A549 (cell line): ENCODE data around the gene SPECC1. TPM values are rescaled to one million over a fixed set of nuclear protein-coding genes. Genes with fewer than 3 reads are reported as not detected.

ENCODE experiments used
- ATAC-seq, 2 experiments: fragments of 200-7000 bp in 1 of 2; fragments of >200 bp in 1 of 2; cut with Nextera tagmentation in 1 of 2; cut with Tn5 transposase in 1 of 2; 3 replicates each; pipeline versions ENCODE4 v1.8.0 to v1.9.1; 2018 to 2020; ENCODE audit warnings: mild to moderate bottlenecking in 1 of 2, moderate library complexity in 1 of 2
- CTCF ChIA-PET: fragments of 300-600 bp; sonication (Branson Sonifier 250); formaldehyde crosslinking; extraction: SDS; loops from one replicate; lab custom pipeline; 2021; ENCODE audit warnings: antibody characterized with exemption, inconsistent platforms; lab: Yijun Ruan, JAX
- POLR2A ChIA-PET: fragments of 350-600 bp; formaldehyde crosslinking; extraction: SDS; loops from one replicate; lab custom pipeline; 2021; ENCODE audit warnings: antibody characterized with exemption, inconsistent platforms; lab: Yijun Ruan, JAX
- DNase-seq, 2 experiments: peaks; one replicate each; pipeline versions ENCODE4 v3.0.0 to v3.0.0-alpha.2; 2011 to 2016; ENCODE audit warnings: low read depth in 1 of 2, low spot score in 1 of 2
- FAIRE-seq: peaks from 2 replicates; lab custom pipeline; 2011; peaks lifted over from hg19 to GRCh38; lab: Jason Lieb, UNC
- H3K27ac ChIP-seq, 2 experiments: fragments of >200 bp; sonication (Bioruptor Twin); formaldehyde crosslinking; 3 replicates each; pipeline ENCODE4 v1.5.1; 2016 to 2017
- H3K4me1 ChIP-seq: fragments of >200 bp; sonication (Bioruptor Twin); formaldehyde crosslinking; 3 replicates; pipeline ENCODE4 v1.6.1; 2016
- H3K4me2 ChIP-seq: fragments of >200 bp; sonication (Bioruptor Twin); formaldehyde crosslinking; 3 replicates; pipeline ENCODE4 v1.6.1; 2016
- H3K4me3 ChIP-seq: fragments of >200 bp; sonication (Bioruptor Twin); formaldehyde crosslinking; 3 replicates; pipeline ENCODE4 v1.5.1; 2016
- H3K9me3 ChIP-seq: fragments of >200 bp; sonication (Bioruptor Twin); formaldehyde crosslinking; 3 replicates; pipeline ENCODE4 v1.6.1; 2016
- CBX2 ChIP-seq: fragments of 200-600 bp; sonication (generic); IDR thresholded peaks from 2 replicates; pipeline ENCODE4 v1.6.1; 2016; ENCODE audit warnings: low read depth, mild to moderate bottlenecking, borderline replicate concordance
- CBX8 ChIP-seq: fragments of 200-600 bp; sonication (generic); IDR thresholded peaks from 2 replicates; pipeline ENCODE4 v1.6.1; 2016
- CEBPB ChIP-seq, 2 experiments: fragments of >200 bp in 1 of 2; sonication (Bioruptor Twin) in 1 of 2; formaldehyde crosslinking in 1 of 2; IDR thresholded peaks; 2 replicates each; pipeline ENCODE4 v1.6.1; 2012 to 2016
- ELK1 ChIP-seq: fragments of 150-350 bp; IDR thresholded peaks from 2 replicates; pipeline ENCODE4 v1.6.1; 2014; ENCODE audit warnings: low read depth, mild to moderate bottlenecking, low read length
- ESRRA ChIP-seq: fragments of 150-350 bp; IDR thresholded peaks from 2 replicates; pipeline ENCODE4 v1.6.1; 2014; ENCODE audit warnings: mild to moderate bottlenecking, low read length, borderline replicate concordance
- FOSL2 ChIP-seq, 2 experiments: fragments of 450-650 bp in 1 of 2; fragments of >200 bp in 1 of 2; sonication (Bioruptor Twin) in 1 of 2; formaldehyde crosslinking; IDR thresholded peaks; 2 replicates each; pipeline versions ENCODE4 v1.5.0 to v1.6.1; 2016 to 2020; ENCODE audit warnings: mild to moderate bottlenecking in 1 of 2, moderate library complexity in 1 of 2
- FOXS1 ChIP-seq: fragments of 250-450 bp; sonication (Bioruptor Pico); IDR thresholded peaks from 2 replicates; pipeline ENCODE4 v1.5.0; 2020; ENCODE audit warnings: mild to moderate bottlenecking, moderate library complexity
- GATA3 ChIP-seq: IDR thresholded peaks from 2 replicates; pipeline ENCODE4 v1.6.1; 2012; ENCODE audit warnings: borderline replicate concordance
- HDAC2 ChIP-seq: fragments of 200-600 bp; sonication (generic); IDR thresholded peaks from 2 replicates; pipeline ENCODE4 v1.6.1; 2016
- HMGXB4 ChIP-seq: fragments of 250-450 bp; sonication (Bioruptor Pico); IDR thresholded peaks from 2 replicates; pipeline ENCODE4 v1.5.0; 2021; ENCODE audit warnings: mild to moderate bottlenecking, moderate library complexity, borderline replicate concordance
- JUNB ChIP-seq: fragments of >200 bp; sonication (Bioruptor Twin); formaldehyde crosslinking; IDR thresholded peaks from 2 replicates; pipeline ENCODE4 v1.6.1; 2016
- MAX ChIP-seq: IDR thresholded peaks from 2 replicates; pipeline ENCODE4 v1.6.1; 2012
- NPAS2 ChIP-seq: fragments of 250-450 bp; sonication (Bioruptor Pico); IDR thresholded peaks from 2 replicates; pipeline ENCODE4 v1.8.0; 2022; ENCODE audit warnings: mild to moderate bottlenecking, moderate library complexity, borderline replicate concordance
- NR3C1 ChIP-seq: fragments of >200 bp; sonication (Bioruptor Twin); formaldehyde crosslinking; IDR thresholded peaks from 3 replicates; pipeline ENCODE4 v1.6.1; 2017
- RAD21 ChIP-seq, 2 experiments: fragments of >200 bp in 1 of 2; sonication (Bioruptor Twin) in 1 of 2; formaldehyde crosslinking in 1 of 2; IDR thresholded peaks in 1 of 2; conservative IDR thresholded peaks in 1 of 2; 2 replicates in 1 of 2; 3 replicates in 1 of 2; pipeline ENCODE4 v1.6.1; 2012 to 2018; ENCODE audit warnings: inconsistent platforms in 1 of 2
- RARB ChIP-seq: fragments of 250-450 bp; sonication (Bioruptor Pico); IDR thresholded peaks from 2 replicates; pipeline ENCODE4 v1.8.0; 2021; ENCODE audit warnings: mild to moderate bottlenecking, moderate library complexity
- REST ChIP-seq: fragments of 200-600 bp; sonication (generic); IDR thresholded peaks from 2 replicates; pipeline ENCODE4 v1.6.1; 2016; ENCODE audit warnings: antibody characterized with exemption, mild to moderate bottlenecking, moderate library complexity
- RFX5 ChIP-seq: fragments of 450-650 bp; IDR thresholded peaks from 2 replicates; pipeline ENCODE4 v1.7.1; 2014; ENCODE audit warnings: antibody characterized with exemption, mild to moderate bottlenecking, moderate library complexity
- USF2 ChIP-seq: fragments of 450-650 bp; IDR thresholded peaks from 2 replicates; pipeline ENCODE4 v1.6.1; 2014; ENCODE audit warnings: antibody characterized with exemption
- ZNF302 ChIP-seq: fragments of 250-450 bp; sonication (Bioruptor Pico); IDR thresholded peaks from 2 replicates; pipeline ENCODE4 v1.9.0; 2021; ENCODE audit warnings: inconsistent platforms, mild to moderate bottlenecking, moderate library complexity
- WGBS: methylation state at CpG from one replicate; pipeline ENCODE4 v1.1.6; 2017; ENCODE audit errors: missing lambda C conversion rate; 5-methylcytosine and 5-hydroxymethylcytosine counted together
- polyA plus RNA-seq, 4 experiments: library from polyadenylated mRNA; depleted of rRNA in 3 of 4; stranded (reverse); fragments of >200 nt; fragmentation: RNase III in 1 of 4; extraction: RNeasy Plus Mini Kit Qiagen cat#74134 plus additional on column Dnase treatment in 1 of 4; gene quantifications; 2 replicates in 3 of 4; 3 replicates in 1 of 4; pipeline ENCODE4 v1.2.3, GENCODE V29; 2011 to 2017

SPECC1 gene
- polyA plus RNA-seq, 2 of the 4 experiments (the other 2 are of a cell fraction): 45.1 to 66.2 TPM

GRCh38 chr17:19979917-19980770, 29.0 kb upstream of the SPECC1 start:
- TF ChIP-seq CBX2: no peak
- TF ChIP-seq GATA3: no peak
- TF ChIP-seq ZNF302 (CRISPR knock-in tag): no peak
- no peak for TF ChIP-seq RFX5
- no peak for TF ChIP-seq NR3C1
- no peak for TF ChIP-seq MAX
- TF ChIP-seq REST: no peak
- TF ChIP-seq ELK1: no peak
- TF ChIP-seq FOXS1 (CRISPR knock-in tag): no peak
- TF ChIP-seq HMGXB4 (CRISPR knock-in tag): no peak
- TF ChIP-seq RAD21 (conservative IDR thresholded peaks at IDR 0.05 in 1 of 2, IDR thresholded peaks at IDR 0.05 in 1 of 2): no peak
- no peak for TF ChIP-seq JUNB
- no peak for TF ChIP-seq NPAS2 (CRISPR knock-in tag)
- no peak for TF ChIP-seq USF2
- TF ChIP-seq CEBPB (IDR thresholded peaks at IDR 0.05): no peak
- no peak for TF ChIP-seq RARB (CRISPR knock-in tag)
- TF ChIP-seq ESRRA: no peak
- no peak for TF ChIP-seq HDAC2
- no peak for TF ChIP-seq CBX8
- no peak for TF ChIP-seq FOSL2 (IDR thresholded peaks at IDR 0.05)
- TF ChIP-seq FOSL2 (CRISPR knock-in tag; IDR thresholded peaks at IDR 0.05): no peak
- TF ChIP-seq, all 56 proteins: peak for 0
- no peak for ATAC-seq
- DNase-seq: no peak
- no peak for FAIRE-seq
- 89% methylated on average over 37 of the region's 43 CpGs for WGBS
- Histone ChIP-seq H3K4me2 (no peak overlapping the region), H3K9me3 (no peaks in the 10 kb centered on the region), H3K4me3 (no peak overlapping the region), H3K4me1 (peaks cover 18% of the 10 kb centered on the region), H3K27ac (no peak overlapping the region)
- ChIA-PET CTCF (interaction anchor here (0.6 to 7.0 kb wide), 4 partner anchors 14 to 227 kb away, joined by 3 to 65 read pairs (median 19); partner anchors contain the start of gene SPECC1), POLR2A (interaction anchor here (0.5 kb wide), 1 partner anchor 125 kb away, joined by 3 read pairs; no protein-coding TSS in a partner anchor)
